Epithelial cell of esophagus (primary cell): ENCODE data around the gene DENND5B.
A peak's percentile ranks its signal among the peaks of the same experiment; 100 is the strongest.

Source experiments
- DNase-seq: peaks from one replicate; pipeline ENCODE4 v3.0.0; 2010; ENCODE audit warnings: low read depth
- H3K4me3 ChIP-seq: 2 replicates; pipeline ENCODE4 v1.5.1; 2011; ENCODE audit warnings: mild to moderate bottlenecking, low read length, control low read depth
- TF ChIP-seq, protein P1 (sequence below): IDR thresholded peaks from 2 replicates; pipeline ENCODE4 v1.5.1; 2011; ENCODE audit warnings: low read depth, mild to moderate bottlenecking, low read length, control low read depth, inconsistent platforms; ENCODE audit not compliant: insufficient read depth; ENCODE audit errors: missing control alignments

Gene DENND5B

DNA sequence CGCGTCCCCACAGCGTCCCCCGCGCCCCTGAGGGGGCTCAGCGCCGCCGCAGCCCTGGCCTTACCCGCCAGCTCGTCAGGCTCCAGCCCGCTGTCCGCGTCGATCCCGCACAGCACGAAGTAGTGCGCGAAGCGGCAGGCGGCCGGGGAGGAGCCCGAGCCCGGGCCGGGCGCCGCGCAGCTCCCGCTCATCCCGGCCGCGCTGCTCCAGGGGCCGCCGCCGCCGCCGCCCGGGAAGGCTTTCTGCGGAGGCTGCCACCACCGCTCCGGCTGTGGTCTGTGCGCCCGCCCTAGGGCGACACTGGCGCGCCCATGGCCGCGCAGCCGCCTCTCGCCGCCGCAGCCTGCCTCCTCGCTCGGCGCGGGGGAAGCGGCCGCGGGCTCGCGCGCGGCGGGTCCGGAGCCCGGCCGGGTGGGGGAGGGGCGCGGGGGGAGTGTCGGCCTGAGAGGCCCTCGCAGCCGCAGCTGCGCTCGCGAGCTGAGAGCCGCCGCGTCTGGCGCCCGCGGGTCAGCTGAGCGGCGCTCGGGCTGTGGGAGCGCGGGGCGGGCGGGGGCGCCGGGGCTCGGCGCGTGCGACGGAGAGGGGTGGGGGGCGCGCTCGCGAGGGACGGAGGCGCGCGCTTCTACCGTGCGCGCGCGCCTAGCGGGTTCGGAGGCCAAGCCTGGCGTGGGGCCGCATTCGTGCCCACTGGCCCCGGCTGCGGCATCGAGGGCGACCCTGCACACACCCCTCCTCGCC lies at the start of gene DENND5B:
TSS of gene DENND5B (minus strand) at position 495 of the 738 bp plus-strand sequence. CDS start at position 191, 304 bp downstream.
- TF ChIP-seq, protein P1, sequence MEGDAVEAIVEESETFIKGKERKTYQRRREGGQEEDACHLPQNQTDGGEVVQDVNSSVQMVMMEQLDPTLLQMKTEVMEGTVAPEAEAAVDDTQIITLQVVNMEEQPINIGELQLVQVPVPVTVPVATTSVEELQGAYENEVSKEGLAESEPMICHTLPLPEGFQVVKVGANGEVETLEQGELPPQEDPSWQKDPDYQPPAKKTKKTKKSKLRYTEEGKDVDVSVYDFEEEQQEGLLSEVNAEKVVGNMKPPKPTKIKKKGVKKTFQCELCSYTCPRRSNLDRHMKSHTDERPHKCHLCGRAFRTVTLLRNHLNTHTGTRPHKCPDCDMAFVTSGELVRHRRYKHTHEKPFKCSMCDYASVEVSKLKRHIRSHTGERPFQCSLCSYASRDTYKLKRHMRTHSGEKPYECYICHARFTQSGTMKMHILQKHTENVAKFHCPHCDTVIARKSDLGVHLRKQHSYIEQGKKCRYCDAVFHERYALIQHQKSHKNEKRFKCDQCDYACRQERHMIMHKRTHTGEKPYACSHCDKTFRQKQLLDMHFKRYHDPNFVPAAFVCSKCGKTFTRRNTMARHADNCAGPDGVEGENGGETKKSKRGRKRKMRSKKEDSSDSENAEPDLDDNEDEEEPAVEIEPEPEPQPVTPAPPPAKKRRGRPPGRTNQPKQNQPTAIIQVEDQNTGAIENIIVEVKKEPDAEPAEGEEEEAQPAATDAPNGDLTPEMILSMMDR: no peak
- peak within 1 kb of the TSS; percentile 78 for H3K4me3 ChIP-seq
- DNase-seq: peak; percentile 48

DNA sequence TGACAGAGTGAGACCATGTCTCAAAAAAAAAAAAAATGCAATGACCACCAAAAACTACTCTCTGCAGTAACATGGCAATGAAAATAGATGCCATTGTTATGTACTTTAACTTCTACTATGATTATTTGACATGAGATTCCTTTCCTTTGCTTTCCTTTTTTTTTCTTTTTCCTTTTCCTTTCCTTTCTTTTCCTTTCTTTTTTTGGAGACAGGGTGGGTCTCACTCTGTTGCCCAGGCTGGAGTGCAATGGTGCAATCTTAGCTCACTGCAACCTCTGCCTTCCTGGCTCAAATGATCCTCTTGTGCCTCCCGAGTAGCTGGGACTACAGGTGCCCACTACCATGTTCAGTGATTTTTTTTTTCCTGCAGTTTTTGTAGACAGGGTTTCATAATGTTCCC lies 43.7 kb upstream of the DENND5B start:
- TF ChIP-seq, protein P1: no peak
- H3K4me3 ChIP-seq: no peak overlapping the region

DNA sequence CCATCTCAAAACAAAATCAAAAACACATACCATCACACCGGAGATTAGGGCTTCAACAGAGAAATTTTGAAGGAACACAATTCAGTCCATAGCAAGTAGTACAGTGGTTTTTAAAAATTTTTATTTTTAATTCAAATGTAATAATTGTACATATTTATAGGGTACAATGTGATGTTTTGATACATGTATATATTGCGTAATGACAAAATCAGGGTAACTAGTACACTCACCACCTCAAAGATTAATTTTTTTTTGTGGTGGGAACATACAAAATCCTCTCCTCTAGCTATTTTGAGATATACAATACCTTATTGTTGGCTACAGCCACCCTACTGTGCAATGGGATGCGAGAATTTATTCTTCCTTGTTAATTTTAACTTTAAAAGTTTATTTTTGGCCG lies 42.5 kb upstream of the DENND5B start:
- no peak for DNase-seq
- TF ChIP-seq, protein P1: no peak

More for the DNA sequence above, 43.7 kb upstream of the DENND5B start:
- DNase-seq: no peak

DNA sequence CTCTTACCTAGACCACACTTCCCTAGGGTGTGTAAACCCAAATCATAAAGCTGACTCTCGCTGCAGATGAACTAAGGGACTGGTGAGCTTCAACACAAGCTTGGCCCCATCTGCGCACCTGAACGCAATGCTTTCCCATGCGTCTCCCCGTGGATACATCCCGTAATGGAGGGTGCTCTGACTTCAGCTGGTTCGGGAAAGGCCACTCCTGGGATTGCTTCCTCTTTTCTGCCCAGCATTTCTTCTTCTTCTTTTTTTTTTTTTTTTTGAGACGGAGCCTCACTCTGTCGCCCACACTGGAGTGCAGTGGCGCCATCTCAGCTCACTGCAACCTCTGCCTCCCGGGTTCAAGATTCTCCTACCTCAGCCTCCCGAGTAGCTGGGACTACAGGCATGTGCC lies 40.9 kb upstream of the DENND5B start:
- no peak overlapping the region for H3K4me3 ChIP-seq
- DNase-seq: no peak
- TF ChIP-seq, protein P1: no peak

More for the DNA sequence above, 42.5 kb upstream of the DENND5B start:
- no peak overlapping the region for H3K4me3 ChIP-seq

DNA sequence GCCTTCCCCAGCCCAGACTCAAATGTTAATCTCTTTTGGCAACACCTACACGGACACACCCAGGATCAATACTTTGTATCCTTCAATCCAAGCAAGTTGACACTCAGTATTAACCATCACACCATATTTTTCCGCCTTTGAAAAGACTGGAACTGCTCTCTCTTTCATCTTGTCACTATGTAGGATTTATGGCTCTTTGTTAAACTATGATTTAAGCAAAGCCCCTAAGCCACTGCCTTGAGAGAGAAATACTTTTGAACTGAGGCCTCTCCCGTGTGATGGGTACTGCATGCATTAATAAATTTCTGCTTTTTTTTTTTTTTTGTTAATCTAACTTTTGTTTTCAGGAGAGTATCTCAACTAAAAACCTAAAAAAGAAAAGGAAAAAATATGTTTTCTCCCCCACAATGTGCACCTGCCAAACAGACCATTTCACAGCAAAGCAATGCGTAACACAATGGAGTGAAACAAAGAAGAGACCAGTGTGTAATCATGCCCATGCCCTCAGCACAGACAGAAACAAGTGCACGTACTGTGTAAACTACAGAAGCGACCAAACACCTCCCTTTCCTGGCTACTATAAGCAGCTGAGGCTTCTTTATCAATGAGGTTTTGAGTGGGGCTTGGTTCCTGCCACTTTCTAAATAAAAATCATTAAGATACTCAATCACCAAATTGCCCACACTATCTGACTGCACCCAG lies 40.2 kb upstream of the DENND5B start:
- DNase-seq: no peak
- H3K4me3 ChIP-seq: no peak overlapping the region
- TF ChIP-seq, protein P1: no peak

DNA sequence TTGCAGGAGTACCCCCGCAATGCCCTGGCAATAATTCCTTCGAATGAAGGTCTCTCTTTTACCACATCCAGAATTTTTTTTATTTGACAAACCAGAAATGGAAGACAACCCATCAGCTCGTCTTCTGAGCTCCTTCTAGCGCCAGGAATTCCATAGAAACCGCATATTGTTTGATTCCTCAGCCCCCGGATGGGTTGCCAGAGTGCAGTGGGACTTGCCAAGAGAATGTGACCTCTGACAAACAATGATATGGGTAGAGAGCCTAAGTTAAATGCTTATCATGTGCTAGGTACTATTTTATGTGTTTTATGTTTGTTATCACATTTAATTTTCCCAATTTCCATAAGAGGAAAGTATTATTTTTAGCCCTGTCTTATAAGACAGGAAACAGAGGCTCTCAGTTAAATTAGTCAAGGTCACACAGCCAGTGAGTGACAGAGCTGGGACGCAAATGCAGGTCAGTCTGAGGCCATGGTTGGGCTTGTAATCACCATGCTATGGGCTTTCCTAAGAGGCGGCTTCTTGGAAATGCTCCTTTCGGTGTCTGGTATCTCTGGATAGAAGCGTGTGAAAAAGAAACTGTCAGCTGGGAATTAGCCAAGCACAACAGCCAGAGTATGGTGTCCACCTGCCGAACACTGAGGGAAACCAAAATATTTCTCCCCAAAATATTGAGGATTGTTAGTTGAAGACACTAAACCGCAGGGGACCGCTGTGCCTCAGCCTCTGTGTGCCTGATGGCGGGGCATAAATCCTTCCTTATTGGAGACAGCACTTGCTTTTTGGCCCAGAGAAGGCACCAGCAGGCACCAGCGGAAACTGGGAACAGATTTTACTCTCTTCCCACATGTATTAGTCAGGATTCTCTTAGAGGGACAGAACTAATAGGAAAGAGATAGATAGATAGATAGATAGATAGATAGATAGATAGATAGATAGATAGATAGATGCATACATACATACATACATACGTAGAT lies 39.1 kb upstream of the DENND5B start:
- H3K4me3 ChIP-seq: no peak overlapping the region
- TF ChIP-seq, protein P1: no peak
- no peak for DNase-seq
